Ishikawa (cell line): ENCODE data around the gene LY6G5B.

ENCODE experiments used
- CREB1 ChIP-seq: IDR thresholded peaks from 2 replicates; pipeline ENCODE4 v1.6.1; 2012; ENCODE audit warnings: low read depth
- EGR1 ChIP-seq: IDR thresholded peaks from 2 replicates; pipeline ENCODE4 v1.6.1; 2012
- EP300 ChIP-seq: IDR thresholded peaks from 2 replicates; pipeline ENCODE4 v1.6.1; 2012; ENCODE audit warnings: borderline replicate concordance
- RAD21 ChIP-seq: IDR thresholded peaks from 2 replicates; pipeline ENCODE4 v1.6.1; 2012; ENCODE audit warnings: low read depth
- TAF1 ChIP-seq: IDR thresholded peaks from 2 replicates; pipeline ENCODE4 v1.6.1; 2012; ENCODE audit warnings: low read depth, mild to moderate bottlenecking
- USF1 ChIP-seq: IDR thresholded peaks from 2 replicates; pipeline ENCODE4 v1.6.1; 2012
- YY1 ChIP-seq: IDR thresholded peaks from 2 replicates; pipeline ENCODE4 v1.6.1; 2012; ENCODE audit warnings: low read depth
- TF ChIP-seq, protein P1 (sequence below): IDR thresholded peaks from 2 replicates; pipeline ENCODE4 v1.6.1; 2012

DNA sequence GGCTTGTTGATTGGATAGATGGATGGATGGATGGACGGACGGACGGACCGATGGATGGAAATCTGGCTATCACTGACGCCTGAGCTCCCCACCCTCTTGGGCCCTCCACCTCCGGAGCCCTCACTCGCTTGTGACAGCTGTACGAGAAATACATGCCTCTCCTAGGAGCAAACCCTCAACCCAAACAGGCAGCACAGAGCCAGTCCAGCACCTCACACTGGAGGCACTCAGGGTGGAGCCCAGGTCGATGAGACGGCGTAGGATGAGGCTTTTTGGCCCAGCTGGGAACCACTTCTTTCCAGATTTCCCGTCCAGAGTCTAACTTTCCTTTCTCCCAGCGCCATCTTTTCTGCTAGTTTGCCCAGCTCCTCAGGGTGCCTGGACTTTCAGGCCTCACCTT, 13.8 kb downstream of the LY6G5B start:
- TF ChIP-seq EGR1 (no peak), EP300 (no peak), RAD21 (no peak), USF1 (no peak), TAF1 (no peak), YY1 (no peak), CREB1 (no peak)
- TF ChIP-seq, protein P1, sequence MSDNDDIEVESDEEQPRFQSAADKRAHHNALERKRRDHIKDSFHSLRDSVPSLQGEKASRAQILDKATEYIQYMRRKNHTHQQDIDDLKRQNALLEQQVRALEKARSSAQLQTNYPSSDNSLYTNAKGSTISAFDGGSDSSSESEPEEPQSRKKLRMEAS = no peak
